ENCODE data around the gene C2CD4C. TPM values are rescaled to one million over a fixed set of nuclear protein-coding genes. Genes with fewer than 3 reads are reported as not detected.

Gene C2CD4C
- polyA plus RNA-seq, 1 donor from 2014 or later, result 21.4 TPM

DNA sequence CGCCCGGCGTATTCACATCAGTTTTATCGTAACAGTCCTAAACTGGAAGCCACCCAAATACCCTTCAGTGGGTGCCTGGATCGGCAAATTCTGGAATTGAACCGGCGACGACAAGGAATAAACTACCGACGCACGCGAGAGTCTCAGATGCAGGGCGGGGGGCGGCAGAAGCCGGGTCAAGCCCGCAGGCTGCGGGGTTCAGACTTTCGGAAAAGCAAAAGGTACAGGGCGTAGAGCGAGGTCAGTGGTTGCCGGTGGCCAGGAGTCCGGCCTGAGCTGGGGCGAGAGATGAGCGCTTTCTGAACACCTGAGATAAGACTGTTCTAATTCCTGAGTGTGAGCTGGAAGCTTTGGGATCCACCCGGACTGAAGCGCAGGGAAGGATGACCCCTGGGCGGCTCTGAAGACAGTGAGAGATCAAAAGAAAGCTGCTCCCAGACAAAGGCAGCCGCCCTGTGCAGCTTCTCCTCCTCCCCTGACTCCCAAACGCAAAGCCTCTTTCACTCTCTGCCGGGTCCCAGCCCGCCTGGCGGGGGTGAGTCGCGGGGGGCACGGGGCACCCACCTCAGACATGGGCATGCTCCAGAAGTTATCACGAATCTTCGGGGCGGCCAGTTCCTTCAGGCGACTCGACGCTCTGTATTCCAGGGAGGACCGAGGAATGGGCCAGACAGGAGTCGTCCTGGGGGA, 38.2 kb downstream of the C2CD4C start:
- no peaks in the 10 kb centered on the region for H4K20me1 ChIP-seq (ENCODE audit: insufficient read depth)
- H3F3A ChIP-seq (ENCODE audit: insufficient read depth, low read length, poor library complexity, severe bottlenecking), result no peaks in the 10 kb centered on the region
- H3K9me3 ChIP-seq (ENCODE audit: low read length), result no peaks in the 10 kb centered on the region
- no peak overlapping the region for H3K27ac ChIP-seq (ENCODE audit: low read length)
- H3K79me2 ChIP-seq (replicated peaks; ENCODE audit: insufficient read depth, low read length), result no peaks in the 10 kb centered on the region
- TF ChIP-seq POLR2AphosphoS5 (IDR thresholded peaks at IDR 0.05) (no peak), TAF1 (IDR thresholded peaks at IDR 0.05; ENCODE audit: low read depth) (no peak), RAD21 (conservative IDR thresholded peaks at IDR 0.05) (no peak), SMC3 (conservative IDR thresholded peaks at IDR 0.05; ENCODE audit: poor library complexity) (no peak), MXI1 (conservative IDR thresholded peaks at IDR 0.05; ENCODE audit: poor library complexity, severe bottlenecking) (no peak), EZH2 (IDR thresholded peaks at IDR 0.05; ENCODE audit: borderline replicate concordance, insufficient read depth, low read length, poor library complexity, severe bottlenecking) (no peak), EP300 (conservative IDR thresholded peaks at IDR 0.05; ENCODE audit: poor library complexity, severe bottlenecking) (no peak)
- TF ChIP-seq, protein P1, sequence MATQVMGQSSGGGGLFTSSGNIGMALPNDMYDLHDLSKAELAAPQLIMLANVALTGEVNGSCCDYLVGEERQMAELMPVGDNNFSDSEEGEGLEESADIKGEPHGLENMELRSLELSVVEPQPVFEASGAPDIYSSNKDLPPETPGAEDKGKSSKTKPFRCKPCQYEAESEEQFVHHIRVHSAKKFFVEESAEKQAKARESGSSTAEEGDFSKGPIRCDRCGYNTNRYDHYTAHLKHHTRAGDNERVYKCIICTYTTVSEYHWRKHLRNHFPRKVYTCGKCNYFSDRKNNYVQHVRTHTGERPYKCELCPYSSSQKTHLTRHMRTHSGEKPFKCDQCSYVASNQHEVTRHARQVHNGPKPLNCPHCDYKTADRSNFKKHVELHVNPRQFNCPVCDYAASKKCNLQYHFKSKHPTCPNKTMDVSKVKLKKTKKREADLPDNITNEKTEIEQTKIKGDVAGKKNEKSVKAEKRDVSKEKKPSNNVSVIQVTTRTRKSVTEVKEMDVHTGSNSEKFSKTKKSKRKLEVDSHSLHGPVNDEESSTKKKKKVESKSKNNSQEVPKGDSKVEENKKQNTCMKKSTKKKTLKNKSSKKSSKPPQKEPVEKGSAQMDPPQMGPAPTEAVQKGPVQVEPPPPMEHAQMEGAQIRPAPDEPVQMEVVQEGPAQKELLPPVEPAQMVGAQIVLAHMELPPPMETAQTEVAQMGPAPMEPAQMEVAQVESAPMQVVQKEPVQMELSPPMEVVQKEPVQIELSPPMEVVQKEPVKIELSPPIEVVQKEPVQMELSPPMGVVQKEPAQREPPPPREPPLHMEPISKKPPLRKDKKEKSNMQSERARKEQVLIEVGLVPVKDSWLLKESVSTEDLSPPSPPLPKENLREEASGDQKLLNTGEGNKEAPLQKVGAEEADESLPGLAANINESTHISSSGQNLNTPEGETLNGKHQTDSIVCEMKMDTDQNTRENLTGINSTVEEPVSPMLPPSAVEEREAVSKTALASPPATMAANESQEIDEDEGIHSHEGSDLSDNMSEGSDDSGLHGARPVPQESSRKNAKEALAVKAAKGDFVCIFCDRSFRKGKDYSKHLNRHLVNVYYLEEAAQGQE (IDR thresholded peaks at IDR 0.05; ENCODE audit: borderline replicate concordance), result no peak
- TF ChIP-seq, protein P2, sequence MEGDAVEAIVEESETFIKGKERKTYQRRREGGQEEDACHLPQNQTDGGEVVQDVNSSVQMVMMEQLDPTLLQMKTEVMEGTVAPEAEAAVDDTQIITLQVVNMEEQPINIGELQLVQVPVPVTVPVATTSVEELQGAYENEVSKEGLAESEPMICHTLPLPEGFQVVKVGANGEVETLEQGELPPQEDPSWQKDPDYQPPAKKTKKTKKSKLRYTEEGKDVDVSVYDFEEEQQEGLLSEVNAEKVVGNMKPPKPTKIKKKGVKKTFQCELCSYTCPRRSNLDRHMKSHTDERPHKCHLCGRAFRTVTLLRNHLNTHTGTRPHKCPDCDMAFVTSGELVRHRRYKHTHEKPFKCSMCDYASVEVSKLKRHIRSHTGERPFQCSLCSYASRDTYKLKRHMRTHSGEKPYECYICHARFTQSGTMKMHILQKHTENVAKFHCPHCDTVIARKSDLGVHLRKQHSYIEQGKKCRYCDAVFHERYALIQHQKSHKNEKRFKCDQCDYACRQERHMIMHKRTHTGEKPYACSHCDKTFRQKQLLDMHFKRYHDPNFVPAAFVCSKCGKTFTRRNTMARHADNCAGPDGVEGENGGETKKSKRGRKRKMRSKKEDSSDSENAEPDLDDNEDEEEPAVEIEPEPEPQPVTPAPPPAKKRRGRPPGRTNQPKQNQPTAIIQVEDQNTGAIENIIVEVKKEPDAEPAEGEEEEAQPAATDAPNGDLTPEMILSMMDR (IDR thresholded peaks at IDR 0.05; ENCODE audit: poor library complexity, severe bottlenecking), result no peak
- H3K9me2 ChIP-seq (ENCODE audit: insufficient read depth, low read length), result no peaks in the 10 kb centered on the region
- H3K9ac ChIP-seq (ENCODE audit: low read length), result no peak overlapping the region
- no peak overlapping the region for H3K4me3 ChIP-seq (ENCODE audit: low read length)
- no peaks in the 10 kb centered on the region for H3K27me3 ChIP-seq (ENCODE audit: insufficient read depth, low read depth, low read length)
- H3K36me3 ChIP-seq (ENCODE audit: insufficient read depth, low read length), result no peaks in the 10 kb centered on the region
- H3K4me2 ChIP-seq (ENCODE audit: low read length), result no peak overlapping the region
- H2AFZ ChIP-seq (ENCODE audit: low read depth, low read length), result no peak overlapping the region

DNA sequence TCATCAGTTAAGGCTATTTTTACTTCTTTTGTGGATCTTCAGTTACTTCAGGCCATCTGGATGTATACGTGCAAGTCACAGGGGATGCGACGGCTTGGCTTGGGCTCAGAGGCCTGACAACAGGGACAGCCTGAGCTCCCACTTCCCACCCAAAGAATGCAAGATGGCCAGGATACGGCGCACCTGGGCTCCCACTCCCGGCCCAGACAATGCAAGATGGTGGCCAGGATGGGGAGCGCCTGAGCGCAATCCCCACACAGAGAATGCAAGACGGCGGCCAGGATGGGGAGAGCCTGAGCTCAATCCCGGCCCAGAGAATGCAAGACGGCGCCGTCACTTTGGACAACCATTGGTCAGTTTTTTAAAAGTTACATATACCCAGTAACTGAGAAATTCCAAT, 39.1 kb downstream of the C2CD4C start:
- H3K9me3 ChIP-seq (ENCODE audit: low read length), result no peaks in the 10 kb centered on the region
- H3K9ac ChIP-seq (ENCODE audit: low read length), result no peak overlapping the region
- H3K27me3 ChIP-seq (ENCODE audit: insufficient read depth, low read depth, low read length), result no peaks in the 10 kb centered on the region
- no peaks in the 10 kb centered on the region for H3K9me2 ChIP-seq (ENCODE audit: insufficient read depth, low read length)
- no peak for TF ChIP-seq RAD21 (conservative IDR thresholded peaks at IDR 0.05)
- no peak for TF ChIP-seq TAF1 (IDR thresholded peaks at IDR 0.05; ENCODE audit: low read depth)
- no peak for TF ChIP-seq SMC3 (conservative IDR thresholded peaks at IDR 0.05; ENCODE audit: poor library complexity)
- TF ChIP-seq, protein P2 (IDR thresholded peaks at IDR 0.05; ENCODE audit: poor library complexity, severe bottlenecking), result no peak
- TF ChIP-seq EP300 (conservative IDR thresholded peaks at IDR 0.05; ENCODE audit: poor library complexity, severe bottlenecking), result no peak
- TF ChIP-seq, protein P1 (IDR thresholded peaks at IDR 0.05; ENCODE audit: borderline replicate concordance), result no peak
- no peak for TF ChIP-seq POLR2AphosphoS5 (IDR thresholded peaks at IDR 0.05)
- TF ChIP-seq MXI1 (conservative IDR thresholded peaks at IDR 0.05; ENCODE audit: poor library complexity, severe bottlenecking), result no peak
- no peak for TF ChIP-seq EZH2 (IDR thresholded peaks at IDR 0.05; ENCODE audit: borderline replicate concordance, insufficient read depth, low read length, poor library complexity, severe bottlenecking)
- no peak overlapping the region for H3K4me2 ChIP-seq (ENCODE audit: low read length)
- H3F3A ChIP-seq (ENCODE audit: insufficient read depth, low read length, poor library complexity, severe bottlenecking), result no peaks in the 10 kb centered on the region
- no peak overlapping the region for H3K27ac ChIP-seq (ENCODE audit: low read length)
- no peak overlapping the region for H3K4me3 ChIP-seq (ENCODE audit: low read length)
- no peak overlapping the region for H2AFZ ChIP-seq (ENCODE audit: low read depth, low read length)
- H4K20me1 ChIP-seq (ENCODE audit: insufficient read depth), result no peaks in the 10 kb centered on the region
- H3K79me2 ChIP-seq (replicated peaks; ENCODE audit: insufficient read depth, low read length), result no peaks in the 10 kb centered on the region
- no peaks in the 10 kb centered on the region for H3K36me3 ChIP-seq (ENCODE audit: insufficient read depth, low read length)

All from neural cell (in vitro differentiated cells).